Caco-2 (cell line): ENCODE results near the gene LPCAT1. TPM values are rescaled to one million over a fixed set of nuclear protein-coding genes. Genes with fewer than 3 reads are reported as not detected.

Source experiments
- BruUV-seq: library from RNA; stranded (reverse); fragments of 400-500 nt; replicated peaks from 2 replicates; lab custom pipeline; 2021; lab: Mats Ljungman, UMichigan
- CTCF ChIA-PET: fragments of 300-600 bp; sonication (Branson Sonifier 250); formaldehyde crosslinking; loops from one replicate; lab custom pipeline; 2022; ENCODE audit warnings: antibody characterized with exemption; lab: Charles Lee
- POLR2A ChIA-PET: fragments of 300-600 bp; sonication (Branson Sonifier 250); formaldehyde crosslinking; loops from one replicate; lab custom pipeline; 2022; ENCODE audit warnings: antibody characterized with exemption; lab: Charles Lee
- DNase-seq, 2 experiments: peaks; one replicate each; pipeline versions ENCODE4 v3.0.0 to v3.0.0-alpha.2; 2020 to 2022
- H3K27me3 ChIP-seq: replicated peaks from 2 replicates; pipeline ENCODE4 v1.6.0; 2011; ENCODE audit warnings: low read length; ENCODE audit not compliant: control insufficient read depth, insufficient read depth
- H3K36me3 ChIP-seq: 2 replicates; pipeline ENCODE4 v1.5.1; 2011; ENCODE audit warnings: low read length; ENCODE audit not compliant: control insufficient read depth, insufficient read depth
- H3K4me1 ChIP-seq: fragments of 250-450 bp; sonication (Bioruptor Pico); 2 replicates; pipeline ENCODE4 v1.5.1; 2020; ENCODE audit warnings: mild to moderate bottlenecking
- H3K4me3 ChIP-seq: 2 replicates; pipeline ENCODE4 v1.5.1; 2011; ENCODE audit warnings: low read depth, mild to moderate bottlenecking, control low read depth, low read length
- H3K9me3 ChIP-seq: fragments of 250-450 bp; sonication (Bioruptor Pico); 2 replicates; pipeline ENCODE4 v1.5.1; 2020; ENCODE audit warnings: mild to moderate bottlenecking, moderate library complexity
- H3K27ac Mint-ChIP-seq: one replicate; pipeline ENCODE4 v1.8.0; 2022; ENCODE audit warnings: mixed read lengths; ENCODE audit not compliant: unreplicated experiment
- H3K27me3 Mint-ChIP-seq: one replicate; pipeline ENCODE4 v1.8.0; 2022; ENCODE audit warnings: mixed read lengths; ENCODE audit not compliant: insufficient read depth, unreplicated experiment
- H3K36me3 Mint-ChIP-seq: one replicate; pipeline ENCODE4 v1.8.0; 2022; ENCODE audit warnings: mild to moderate bottlenecking, mixed read lengths; ENCODE audit not compliant: insufficient read depth, unreplicated experiment
- H3K4me1 Mint-ChIP-seq: one replicate; pipeline ENCODE4 v1.8.0; 2022; ENCODE audit warnings: low read depth, mixed read lengths; ENCODE audit not compliant: unreplicated experiment
- H3K4me3 Mint-ChIP-seq: one replicate; pipeline ENCODE4 v1.8.0; 2022; ENCODE audit warnings: mild to moderate bottlenecking, moderate library complexity, mixed read lengths; ENCODE audit not compliant: unreplicated experiment
- H3K9me3 Mint-ChIP-seq: one replicate; pipeline ENCODE4 v1.8.0; 2022; ENCODE audit warnings: mixed read lengths; ENCODE audit not compliant: unreplicated experiment
- intact Hi-C: fragments of 100-400 bp; cut with micrococcal nuclease; formaldehyde crosslinking; loops from one replicate; pipeline ENCODE4 v1.10.0; 2022; ENCODE audit not compliant: unreplicated experiment
- total RNA-seq: library from RNA; stranded (reverse); gene quantifications from 2 replicates; pipeline ENCODE4 v1.2.3, GENCODE V29; 2022
- TF ChIP-seq, protein P1 (sequence below), 2 experiments: fragments of 200-600 bp in 1 of 2; IDR thresholded peaks; 1 replicate in 1 of 2; 2 replicates in 1 of 2; pipeline versions ENCODE4 v1.5.1 to v1.8.0; 2011 to 2022; ENCODE audit warnings: antibody characterized with exemption in 1 of 2, control low read depth in 1 of 2, inconsistent platforms in 1 of 2, low read depth in 1 of 2, low read length in 1 of 2, mild to moderate bottlenecking in 1 of 2, moderate library complexity in 1 of 2; ENCODE audit not compliant: insufficient read depth in 1 of 2, severe bottlenecking in 1 of 2, unreplicated experiment in 1 of 2

Gene LPCAT1
- total RNA-seq, 1 experiment from 2014 or later: 52.8 TPM

DNA sequence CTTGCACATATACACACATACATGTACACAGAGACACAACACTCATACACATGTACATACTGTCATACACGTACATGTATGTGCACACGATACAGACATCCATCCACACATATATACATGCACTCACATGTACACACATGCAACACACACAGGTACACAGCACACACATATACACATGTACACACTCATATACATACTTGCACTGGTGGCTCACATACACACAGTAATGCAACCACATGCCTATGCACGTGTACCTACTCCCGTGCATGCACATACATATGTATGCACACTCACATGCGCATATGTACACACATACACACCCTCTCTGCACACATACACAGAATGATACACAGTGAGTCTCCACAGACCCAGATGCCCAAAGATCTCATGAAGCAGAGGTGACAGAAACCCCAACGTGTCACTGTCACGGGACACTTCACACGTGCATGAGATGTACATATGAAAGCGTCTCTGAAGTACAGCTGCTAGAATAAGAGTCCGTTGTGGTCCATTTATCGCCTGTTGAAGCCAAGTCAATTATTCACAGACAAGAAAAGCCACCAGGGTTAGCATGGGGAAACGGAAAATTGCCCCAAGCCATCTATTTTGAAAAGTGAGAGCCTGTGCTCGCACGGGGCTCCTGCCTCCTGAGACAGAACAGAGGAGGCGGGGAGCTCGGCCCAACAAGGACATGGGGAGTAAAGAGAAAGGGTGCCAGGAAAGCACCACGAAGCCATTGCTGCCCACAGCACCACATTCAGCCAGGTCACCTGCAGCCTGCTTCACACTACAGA, 24.9 kb downstream of the LPCAT1 start:
- DNase-seq: no peak
- H3K9me3 Mint-ChIP-seq: no peaks in the 10 kb centered on the region
- no TSS peak for BruUV-seq
- H3K4me1 ChIP-seq: no peaks in the 10 kb centered on the region
- H3K27ac Mint-ChIP-seq: no peak overlapping the region
- TF ChIP-seq, protein P1, sequence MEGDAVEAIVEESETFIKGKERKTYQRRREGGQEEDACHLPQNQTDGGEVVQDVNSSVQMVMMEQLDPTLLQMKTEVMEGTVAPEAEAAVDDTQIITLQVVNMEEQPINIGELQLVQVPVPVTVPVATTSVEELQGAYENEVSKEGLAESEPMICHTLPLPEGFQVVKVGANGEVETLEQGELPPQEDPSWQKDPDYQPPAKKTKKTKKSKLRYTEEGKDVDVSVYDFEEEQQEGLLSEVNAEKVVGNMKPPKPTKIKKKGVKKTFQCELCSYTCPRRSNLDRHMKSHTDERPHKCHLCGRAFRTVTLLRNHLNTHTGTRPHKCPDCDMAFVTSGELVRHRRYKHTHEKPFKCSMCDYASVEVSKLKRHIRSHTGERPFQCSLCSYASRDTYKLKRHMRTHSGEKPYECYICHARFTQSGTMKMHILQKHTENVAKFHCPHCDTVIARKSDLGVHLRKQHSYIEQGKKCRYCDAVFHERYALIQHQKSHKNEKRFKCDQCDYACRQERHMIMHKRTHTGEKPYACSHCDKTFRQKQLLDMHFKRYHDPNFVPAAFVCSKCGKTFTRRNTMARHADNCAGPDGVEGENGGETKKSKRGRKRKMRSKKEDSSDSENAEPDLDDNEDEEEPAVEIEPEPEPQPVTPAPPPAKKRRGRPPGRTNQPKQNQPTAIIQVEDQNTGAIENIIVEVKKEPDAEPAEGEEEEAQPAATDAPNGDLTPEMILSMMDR (IDR thresholded peaks at IDR 0.05; ENCODE audit: insufficient read depth in 1 of 2, low read depth in 1 of 2, low read length in 1 of 2, severe bottlenecking in 1 of 2, unreplicated experiment in 1 of 2): no peak
- H3K4me3 ChIP-seq: no peak overlapping the region
- ChIA-PET CTCF (no interaction called here), POLR2A (no interaction called here)
- H3K36me3 Mint-ChIP-seq: peaks cover 16% of the 10 kb centered on the region
- no peaks in the 10 kb centered on the region for H3K27me3 ChIP-seq
- no peaks in the 10 kb centered on the region for H3K36me3 ChIP-seq
- H3K9me3 ChIP-seq: no peaks in the 10 kb centered on the region
- H3K4me1 Mint-ChIP-seq: no peaks in the 10 kb centered on the region
- intact Hi-C loops: no loop called here
- H3K27me3 Mint-ChIP-seq: no peaks in the 10 kb centered on the region
- H3K4me3 Mint-ChIP-seq: no peak overlapping the region

DNA sequence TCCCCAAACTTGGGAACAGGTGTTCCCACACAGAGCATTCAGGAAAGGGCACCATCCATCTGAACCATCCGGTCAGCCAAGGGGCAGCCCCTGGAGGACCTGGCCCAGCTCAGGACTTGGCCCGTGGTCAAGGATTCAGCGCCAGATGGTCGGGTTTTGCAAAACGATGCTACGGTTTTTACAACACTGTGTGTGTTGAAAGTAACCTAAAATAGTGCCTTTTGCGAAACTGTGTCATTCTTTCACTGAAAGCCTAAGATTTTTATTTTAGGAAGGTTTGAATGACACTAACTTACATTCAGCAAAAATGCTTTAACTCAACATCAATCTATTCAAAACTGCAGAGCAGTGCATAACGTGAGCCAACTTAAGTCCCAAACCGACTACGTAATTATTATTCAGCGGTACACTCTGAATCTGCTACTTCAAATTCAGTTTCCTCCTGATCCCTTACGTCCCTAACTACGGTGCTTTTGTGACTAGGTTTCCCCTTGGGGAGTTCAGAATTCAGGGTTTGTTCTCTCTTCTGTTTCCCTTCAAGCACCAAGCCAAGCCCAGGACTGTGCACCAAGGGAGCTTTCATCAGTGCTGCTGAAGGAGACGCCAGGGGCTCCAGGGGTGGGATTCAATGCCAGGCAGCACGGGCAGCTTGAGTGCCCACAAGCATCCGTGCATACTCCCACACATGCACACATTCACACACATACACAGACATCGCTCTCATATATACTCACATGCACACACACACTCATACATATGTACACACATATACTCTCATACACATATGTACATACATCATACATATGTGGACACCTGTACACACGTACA, 25.8 kb downstream of the LPCAT1 start:
- H3K9me3 ChIP-seq: no peaks in the 10 kb centered on the region
- BruUV-seq: no TSS peak

DNA sequence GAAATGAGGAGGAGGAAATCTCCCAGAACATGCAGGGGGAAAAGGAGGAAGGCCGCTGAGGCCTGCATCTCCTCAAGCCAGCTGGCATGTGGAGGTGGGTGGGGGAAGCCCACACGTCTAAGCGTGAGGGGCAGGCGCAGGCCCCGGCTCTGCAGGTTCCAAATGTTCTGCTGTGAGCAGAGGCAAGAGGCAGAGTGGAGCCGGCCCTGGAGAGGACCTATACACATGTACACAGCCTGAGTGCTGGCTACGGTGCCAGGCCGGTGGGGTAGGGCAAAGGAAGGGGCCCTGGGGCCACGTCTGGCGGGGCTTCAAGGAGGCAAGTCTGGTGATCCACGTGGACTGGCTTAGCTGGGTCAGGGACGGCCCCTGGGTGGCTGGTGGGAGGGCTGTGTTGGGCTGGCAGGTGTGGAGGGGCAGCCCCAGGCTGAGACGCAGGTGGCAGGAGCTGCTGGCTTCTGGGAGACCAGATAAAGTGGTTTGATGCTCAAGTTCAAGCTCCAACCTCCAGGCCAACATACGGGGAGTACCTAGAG, 26.4 kb downstream of the LPCAT1 start:
- H3K9me3 ChIP-seq: no peaks in the 10 kb centered on the region
- H3K9me3 Mint-ChIP-seq: no peaks in the 10 kb centered on the region
- ChIA-PET CTCF (no interaction called here), POLR2A (no interaction called here)
- no peaks in the 10 kb centered on the region for H3K4me1 ChIP-seq
- no peak overlapping the region for H3K27ac Mint-ChIP-seq
- no peak overlapping the region for H3K4me3 Mint-ChIP-seq
- H3K4me3 ChIP-seq: no peak overlapping the region
- H3K27me3 ChIP-seq: no peaks in the 10 kb centered on the region
- no peaks in the 10 kb centered on the region for H3K4me1 Mint-ChIP-seq
- TF ChIP-seq, protein P1 (IDR thresholded peaks at IDR 0.05; ENCODE audit: insufficient read depth in 1 of 2, low read depth in 1 of 2, low read length in 1 of 2, severe bottlenecking in 1 of 2, unreplicated experiment in 1 of 2): no peak
- no peaks in the 10 kb centered on the region for H3K36me3 ChIP-seq
- no TSS peak for BruUV-seq
- H3K36me3 Mint-ChIP-seq: peaks cover 12% of the 10 kb centered on the region
- intact Hi-C loops: no loop called here
- no peak for DNase-seq
- no peaks in the 10 kb centered on the region for H3K27me3 Mint-ChIP-seq

More for the DNA sequence above, 25.8 kb downstream of the LPCAT1 start:
- ChIA-PET POLR2A (no interaction called here), CTCF (no interaction called here)
- Histone ChIP-seq H3K4me1 (no peaks in the 10 kb centered on the region), H3K27me3 (no peaks in the 10 kb centered on the region), H3K4me3 (no peak overlapping the region), H3K36me3 (no peaks in the 10 kb centered on the region)
- TF ChIP-seq, protein P1 (IDR thresholded peaks at IDR 0.05; ENCODE audit: insufficient read depth in 1 of 2, low read depth in 1 of 2, low read length in 1 of 2, severe bottlenecking in 1 of 2, unreplicated experiment in 1 of 2): no peak
- no peak overlapping the region for H3K4me3 Mint-ChIP-seq
- peaks cover 9% of the 10 kb centered on the region for H3K36me3 Mint-ChIP-seq
- intact Hi-C loops: no loop called here
- H3K27ac Mint-ChIP-seq: no peak overlapping the region
- no peaks in the 10 kb centered on the region for H3K4me1 Mint-ChIP-seq
- no peak for DNase-seq
- no peaks in the 10 kb centered on the region for H3K9me3 Mint-ChIP-seq
- no peaks in the 10 kb centered on the region for H3K27me3 Mint-ChIP-seq
